ENCODE measurements around the gene TCAP. TPM values are rescaled to one million over a fixed set of nuclear protein-coding genes. Genes with fewer than 3 reads are reported as not detected.
A peak's percentile ranks its signal among the peaks of the same experiment; 100 is the strongest.

TCAP gene
- total RNA-seq, 6 experiments from 2014 or later: 0.09 to 0.51 (median 0.14) TPM

DNA sequence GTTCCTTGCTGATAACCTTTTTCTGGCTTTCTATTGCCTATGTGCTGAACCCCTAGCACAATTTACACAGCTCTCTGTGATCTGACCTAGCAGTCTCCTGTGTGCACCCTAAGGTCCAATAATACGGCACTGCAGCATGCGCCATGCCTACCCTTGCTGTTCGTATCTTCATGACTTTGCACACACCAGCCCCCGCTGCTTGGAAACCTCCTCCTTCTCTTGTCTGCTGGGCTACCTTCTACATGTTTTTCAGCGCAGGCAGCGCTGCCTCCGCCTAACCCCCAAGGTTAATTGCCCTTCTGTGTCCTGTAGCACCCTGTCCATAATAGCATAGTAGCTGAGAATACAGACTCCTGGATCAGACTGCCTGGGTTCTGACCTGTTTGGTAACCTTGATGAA is 26.8 kb upstream of the TCAP start:
- Mint-ChIP-seq H3K4me1 (ENCODE audit: low read depth) (peaks cover 45% of the 10 kb centered on the region), H3K36me3 (ENCODE audit: low read depth) (no peaks in the 10 kb centered on the region), H3K4me3 (peak overlapping the region; percentile 92), H3K27ac (no peak overlapping the region), H3K27me3 (ENCODE audit: insufficient read depth) (0 out of 2 replicates have a peak, but pooled peaks cover 1% of the 10 kb centered on the region), H3K9me3 (no peaks in the 10 kb centered on the region)
- TF ChIP-seq, protein P1, sequence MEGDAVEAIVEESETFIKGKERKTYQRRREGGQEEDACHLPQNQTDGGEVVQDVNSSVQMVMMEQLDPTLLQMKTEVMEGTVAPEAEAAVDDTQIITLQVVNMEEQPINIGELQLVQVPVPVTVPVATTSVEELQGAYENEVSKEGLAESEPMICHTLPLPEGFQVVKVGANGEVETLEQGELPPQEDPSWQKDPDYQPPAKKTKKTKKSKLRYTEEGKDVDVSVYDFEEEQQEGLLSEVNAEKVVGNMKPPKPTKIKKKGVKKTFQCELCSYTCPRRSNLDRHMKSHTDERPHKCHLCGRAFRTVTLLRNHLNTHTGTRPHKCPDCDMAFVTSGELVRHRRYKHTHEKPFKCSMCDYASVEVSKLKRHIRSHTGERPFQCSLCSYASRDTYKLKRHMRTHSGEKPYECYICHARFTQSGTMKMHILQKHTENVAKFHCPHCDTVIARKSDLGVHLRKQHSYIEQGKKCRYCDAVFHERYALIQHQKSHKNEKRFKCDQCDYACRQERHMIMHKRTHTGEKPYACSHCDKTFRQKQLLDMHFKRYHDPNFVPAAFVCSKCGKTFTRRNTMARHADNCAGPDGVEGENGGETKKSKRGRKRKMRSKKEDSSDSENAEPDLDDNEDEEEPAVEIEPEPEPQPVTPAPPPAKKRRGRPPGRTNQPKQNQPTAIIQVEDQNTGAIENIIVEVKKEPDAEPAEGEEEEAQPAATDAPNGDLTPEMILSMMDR (IDR thresholded peaks at IDR 0.05): no peak
- no peak for DNase-seq

DNA sequence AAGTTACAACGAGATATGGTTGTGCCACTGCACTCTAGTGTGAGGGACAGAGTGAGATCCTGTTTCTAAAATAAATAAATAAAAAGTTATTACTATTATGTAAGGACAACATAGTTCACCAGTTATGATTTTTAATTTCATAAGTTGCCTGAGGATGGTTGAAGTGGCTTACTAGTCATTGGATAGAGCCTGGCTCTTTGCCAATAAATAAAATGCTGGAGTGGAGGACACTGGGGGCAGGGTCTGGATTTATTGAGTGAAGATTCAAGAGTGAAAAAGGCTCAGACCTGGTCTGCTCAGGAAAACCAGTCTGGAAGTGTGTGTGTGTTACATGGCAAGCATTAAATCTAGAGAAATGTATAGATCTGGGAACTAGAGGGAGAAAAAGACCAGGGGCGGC is 26.1 kb upstream of the TCAP start:
- H3K4me3 Mint-ChIP-seq: no peak overlapping the region
- H3K4me1 Mint-ChIP-seq (ENCODE audit: low read depth): peaks cover 53% of the 10 kb centered on the region
- H3K27ac Mint-ChIP-seq: no peak overlapping the region

DNA sequence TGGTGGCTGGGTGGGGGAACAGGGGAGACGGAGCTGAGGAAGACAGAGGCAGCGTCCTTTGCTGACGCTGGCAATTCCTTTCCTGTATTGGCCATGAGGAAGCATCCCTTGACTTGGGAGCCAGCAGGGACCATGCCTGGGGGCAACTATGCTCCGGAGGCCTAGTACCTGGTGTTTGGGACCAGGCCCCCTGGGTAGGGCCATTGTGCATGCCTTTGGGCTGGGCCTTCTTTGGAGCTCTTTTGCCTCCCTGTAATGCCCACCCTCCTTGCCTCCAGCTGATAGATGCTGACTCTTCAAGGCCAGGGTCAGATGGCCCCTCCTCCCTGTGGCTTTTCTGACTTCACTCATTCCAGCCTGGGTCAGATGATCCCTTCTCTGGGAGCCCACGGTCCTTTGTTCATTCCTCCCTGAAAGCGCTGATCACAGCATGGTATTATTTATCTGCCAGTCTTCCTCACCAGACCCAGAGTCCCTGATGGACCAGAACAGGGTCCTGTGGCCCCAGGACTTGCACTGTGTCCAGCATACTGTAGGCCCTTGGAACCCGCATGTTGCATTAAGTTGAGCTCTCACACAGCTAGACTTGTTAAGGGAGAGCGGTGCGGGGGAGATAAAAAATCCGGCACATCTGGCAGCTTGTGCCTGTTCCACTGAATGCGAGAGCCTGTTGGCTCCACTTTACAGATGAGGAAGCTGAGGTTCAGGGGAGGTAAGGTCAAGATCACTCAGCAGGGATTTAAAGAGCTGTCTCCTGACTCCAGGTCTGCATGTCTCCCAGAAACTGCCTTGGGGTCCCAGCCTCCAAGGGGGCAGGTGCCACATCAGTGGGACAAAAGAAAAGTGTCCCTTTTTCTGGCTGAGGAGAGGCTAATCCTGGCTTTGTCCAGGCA is 25.3 kb upstream of the TCAP start:
- no peak overlapping the region for H3K4me3 Mint-ChIP-seq
- H3K27ac Mint-ChIP-seq: no peak overlapping the region
- no peaks in the 10 kb centered on the region for H3K36me3 Mint-ChIP-seq (ENCODE audit: low read depth)
- H3K27me3 Mint-ChIP-seq (ENCODE audit: insufficient read depth): 0 out of 2 replicates have a peak, but pooled peaks cover 1% of the 10 kb centered on the region
- DNase-seq: no peak
- no peaks in the 10 kb centered on the region for H3K9me3 Mint-ChIP-seq
- TF ChIP-seq, protein P1 (IDR thresholded peaks at IDR 0.05): no peak
- H3K4me1 Mint-ChIP-seq (ENCODE audit: low read depth): peaks cover 54% of the 10 kb centered on the region

More for the DNA sequence above, 26.1 kb upstream of the TCAP start:
- no peaks in the 10 kb centered on the region for H3K9me3 Mint-ChIP-seq
- H3K27me3 Mint-ChIP-seq (ENCODE audit: insufficient read depth): 0 out of 2 replicates have a peak, but pooled peaks cover 1% of the 10 kb centered on the region
- TF ChIP-seq, protein P1 (IDR thresholded peaks at IDR 0.05): no peak
- no peaks in the 10 kb centered on the region for H3K36me3 Mint-ChIP-seq (ENCODE audit: low read depth)
- DNase-seq: no peak

DNA sequence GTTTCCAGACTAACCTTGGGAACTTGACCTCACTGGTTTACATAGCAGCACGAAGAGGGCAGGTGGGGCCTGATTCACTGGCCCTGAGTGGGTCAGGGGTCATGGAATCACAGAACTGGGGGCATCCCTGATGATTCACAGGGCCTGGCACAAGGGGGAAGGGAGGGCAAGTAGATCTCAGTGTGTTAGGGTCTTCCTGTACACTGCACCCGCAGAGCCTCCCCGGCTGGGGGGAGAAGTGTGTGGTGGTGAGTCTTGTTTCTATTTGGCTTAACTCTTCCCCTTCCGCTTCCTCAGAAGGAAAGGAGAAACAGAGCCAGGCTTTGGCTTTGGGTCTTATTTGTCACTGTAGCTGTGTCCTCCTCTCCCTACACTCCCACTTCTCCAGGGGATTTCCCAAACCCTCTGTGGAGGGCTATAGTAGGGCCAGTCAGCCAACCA is 24.5 kb upstream of the TCAP start:
- TF ChIP-seq, protein P1 (IDR thresholded peaks at IDR 0.05): no peak
- Mint-ChIP-seq H3K27ac (no peak overlapping the region), H3K4me3 (no peak overlapping the region), H3K36me3 (ENCODE audit: low read depth) (no peaks in the 10 kb centered on the region), H3K9me3 (no peaks in the 10 kb centered on the region), H3K4me1 (ENCODE audit: low read depth) (peaks cover 54% of the 10 kb centered on the region), H3K27me3 (ENCODE audit: insufficient read depth) (0 out of 2 replicates have a peak, but pooled peaks cover 1% of the 10 kb centered on the region)
- DNase-seq: no peak

DNA sequence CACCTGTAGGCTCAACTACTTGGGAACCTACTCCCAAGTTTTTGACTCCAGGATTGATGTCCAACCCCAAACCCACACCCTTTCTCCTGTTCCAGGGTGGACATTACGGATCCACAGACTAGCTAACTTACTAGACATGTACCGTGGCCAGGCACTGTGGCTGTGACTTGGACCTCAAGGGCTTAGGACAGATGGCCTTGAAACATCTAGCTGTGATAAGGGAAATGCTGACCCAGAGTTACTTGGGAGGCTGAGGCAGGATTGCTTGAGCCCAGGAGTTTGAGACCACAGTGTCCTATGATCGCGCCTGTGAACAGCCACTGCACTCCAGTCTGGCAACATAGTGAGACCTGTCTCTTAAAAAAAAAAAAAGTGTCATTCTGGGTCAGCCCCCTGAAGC is 24.1 kb upstream of the TCAP start:
- TF ChIP-seq, protein P1 (IDR thresholded peaks at IDR 0.05): no peak
- Mint-ChIP-seq H3K36me3 (ENCODE audit: low read depth) (no peaks in the 10 kb centered on the region), H3K27ac (no peak overlapping the region), H3K4me3 (no peak overlapping the region), H3K4me1 (ENCODE audit: low read depth) (peaks cover 54% of the 10 kb centered on the region), H3K9me3 (no peaks in the 10 kb centered on the region), H3K27me3 (ENCODE audit: insufficient read depth) (0 out of 2 replicates have a peak, but pooled peaks cover 1% of the 10 kb centered on the region)
- DNase-seq: no peak
